ENCODE data around the gene KIF11. TPM values are rescaled to one million over a fixed set of nuclear protein-coding genes. Genes with fewer than 3 reads are reported as not detected.
"Not testable (repeated sequence)": the region's sequence is repeated elsewhere in the genome, so short reads cannot be mapped to it uniquely, and the experiment has no call there.

KIF11 gene
- total RNA-seq, 1 experiment from 2014 or later: 19.5 TPM

GRCh38 chr10:92644921-92645320, 52.0 kb downstream of the KIF11 start:
- DNase-seq: no peak
- Histone ChIP-seq H3K36me3 (peaks cover 89% of the 10 kb centered on the region), H3K27me3 (no peaks in the 10 kb centered on the region), H3K4me3 (no peak overlapping the region), H3K9me3 (peaks cover 2% of the 10 kb centered on the region; the same call in 1 of the 2 replicates)

DNA sequence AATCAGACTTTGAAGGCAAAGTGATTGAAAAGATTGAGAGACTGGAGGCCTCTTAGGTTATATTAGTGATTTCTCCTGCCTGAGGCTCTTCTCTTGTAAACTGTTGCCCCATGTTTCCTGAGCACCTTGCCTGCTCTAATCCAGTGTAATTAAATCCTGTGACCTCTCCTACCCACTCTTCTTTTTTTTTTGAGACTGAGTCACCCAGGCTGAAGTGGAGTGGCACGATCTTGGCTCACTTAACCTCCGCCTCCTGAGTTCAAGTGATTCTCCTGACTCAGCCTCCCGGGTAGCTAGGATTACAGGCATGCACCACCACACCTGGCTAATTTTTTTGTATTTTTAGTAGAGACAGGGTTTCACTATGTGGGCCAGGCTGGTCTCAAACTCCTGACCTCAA, 57.9 kb downstream of the KIF11 start:
- not testable (repeated sequence) for H3K9me3 ChIP-seq, H3K27me3 ChIP-seq, H3K4me3 ChIP-seq
- peaks cover 94% of the 10 kb centered on the region for H3K36me3 ChIP-seq
- DNase-seq: peak; percentile 3

- no peak for DNase-seq
- peaks cover 56% of the 10 kb centered on the region for H3K36me3 ChIP-seq
- no peaks in the 10 kb centered on the region; the same call in none of the 2 replicates for H3K9me3 ChIP-seq
Observed at GRCh38 chr10:92655426-92655825, 62.5 kb downstream of the KIF11 start.

DNA sequence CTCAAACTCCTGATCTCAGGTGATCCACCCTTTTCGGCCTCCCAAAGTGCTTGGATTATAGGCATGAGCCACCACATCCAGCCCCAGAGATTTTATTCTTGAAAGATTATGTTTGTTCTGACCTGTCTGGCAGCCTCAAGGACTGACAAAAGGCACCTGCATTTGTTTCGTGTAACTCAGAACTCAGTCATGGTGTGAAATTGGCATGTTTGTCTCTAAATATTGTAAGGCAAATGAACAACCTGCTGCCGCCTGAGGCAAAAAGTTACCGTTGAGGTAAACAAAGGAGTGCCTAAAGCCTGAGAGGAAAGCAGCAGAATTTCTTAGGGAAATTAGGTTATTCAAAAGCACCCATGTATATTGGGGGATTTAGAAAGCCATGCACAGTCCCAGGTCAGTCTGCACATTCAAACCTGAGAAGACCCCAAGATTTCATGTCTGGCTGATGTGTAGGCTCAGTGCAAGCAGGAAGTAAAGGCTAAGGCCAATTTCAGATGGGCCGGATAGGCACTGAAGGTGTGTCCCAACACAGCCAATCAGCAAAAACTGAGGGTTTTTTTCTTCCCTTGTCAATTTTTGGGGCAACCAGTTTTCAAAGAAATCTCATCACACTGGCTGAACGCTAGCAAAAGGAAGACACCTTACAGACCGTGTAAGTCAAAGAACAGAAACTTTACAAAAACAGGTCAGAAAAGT, 63.5 kb downstream of the KIF11 start:
- no peaks in the 10 kb centered on the region for H3K27me3 ChIP-seq
- H3K9me3 ChIP-seq: no peaks in the 10 kb centered on the region; the same call in 1 of the 2 replicates
- no peak for DNase-seq
- H3K4me3 ChIP-seq: no peak overlapping the region
- H3K36me3 ChIP-seq: peaks cover 48% of the 10 kb centered on the region

More at GRCh38 chr10:92655426-92655825, 62.5 kb downstream of the KIF11 start:
- no peak overlapping the region for H3K4me3 ChIP-seq
- no peaks in the 10 kb centered on the region for H3K27me3 ChIP-seq

- peaks cover 44% of the 10 kb centered on the region for H3K36me3 ChIP-seq
- H3K4me3 ChIP-seq: no peak overlapping the region
- H3K27me3 ChIP-seq: no peaks in the 10 kb centered on the region
- no peak for DNase-seq
- H3K9me3 ChIP-seq: peaks cover under 1% of the 10 kb centered on the region
Observed at GRCh38 chr10:92657024-92657423, 64.1 kb downstream of the KIF11 start.

- Histone ChIP-seq H3K36me3 (no peaks in the 10 kb centered on the region; the same call in 1 of the 2 replicates), H3K9me3 (peaks cover 18% of the 10 kb centered on the region), H3K4me3 (no peak overlapping the region), H3K27me3 (no peaks in the 10 kb centered on the region)
- DNase-seq: no peak
Observed at GRCh38 chr10:92662848-92663247, 69.9 kb downstream of the KIF11 start.

DNA sequence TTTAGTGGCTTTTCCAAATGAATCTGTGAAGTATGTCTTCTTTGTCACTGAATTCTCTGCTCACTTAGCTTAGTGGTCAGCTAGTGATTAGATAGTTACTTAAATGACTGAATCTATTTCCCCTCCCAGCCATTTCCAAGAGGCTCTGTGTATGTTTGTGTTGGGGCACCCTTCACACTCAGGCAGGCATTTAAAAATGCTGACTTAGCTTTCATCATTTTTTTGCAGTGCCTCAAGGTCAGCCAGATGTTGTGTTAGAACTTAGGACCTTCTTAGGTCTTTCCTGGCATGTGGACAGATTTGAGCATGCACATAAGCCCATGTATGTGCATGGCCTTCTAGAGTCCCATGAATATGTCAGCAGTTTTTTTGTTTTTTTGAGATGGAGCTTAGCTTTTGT, 71.4 kb downstream of the KIF11 start:
- DNase-seq: no peak
- Histone ChIP-seq H3K9me3 (peaks cover 18% of the 10 kb centered on the region), H3K27me3 (no peaks in the 10 kb centered on the region), H3K36me3 (no peaks in the 10 kb centered on the region; the same call in 1 of the 2 replicates), H3K4me3 (no peak overlapping the region)

GRCh38 chr10:92667078-92667477, 74.1 kb downstream of the KIF11 start:
- Histone ChIP-seq H3K4me3 (no peak overlapping the region), H3K9me3 (peaks cover 16% of the 10 kb centered on the region), H3K27me3 (no peaks in the 10 kb centered on the region), H3K36me3 (no peaks in the 10 kb centered on the region; the same call in 1 of the 2 replicates)
- DNase-seq: no peak

DNA sequence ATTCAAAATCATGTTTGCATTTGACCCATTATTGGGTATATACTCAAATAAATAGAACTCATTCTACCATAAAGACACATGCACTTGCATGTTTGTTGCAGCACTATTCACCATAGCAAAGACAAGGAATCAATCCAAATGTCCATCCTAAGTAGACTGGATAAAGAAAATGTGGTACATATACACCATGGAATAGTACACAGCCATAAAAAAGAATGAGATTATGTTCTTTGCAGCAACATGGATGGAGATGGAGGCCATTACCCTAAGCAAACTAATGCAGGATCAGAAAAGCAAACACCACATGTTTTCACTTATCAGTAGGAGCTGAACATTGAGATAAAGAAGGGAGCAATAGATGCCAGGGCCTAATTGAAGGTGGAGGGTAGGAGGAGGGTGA, 84.8 kb downstream of the KIF11 start:
- H3K27me3 ChIP-seq: no peaks in the 10 kb centered on the region
- no peak for DNase-seq
- no peaks in the 10 kb centered on the region for H3K36me3 ChIP-seq

DNA sequence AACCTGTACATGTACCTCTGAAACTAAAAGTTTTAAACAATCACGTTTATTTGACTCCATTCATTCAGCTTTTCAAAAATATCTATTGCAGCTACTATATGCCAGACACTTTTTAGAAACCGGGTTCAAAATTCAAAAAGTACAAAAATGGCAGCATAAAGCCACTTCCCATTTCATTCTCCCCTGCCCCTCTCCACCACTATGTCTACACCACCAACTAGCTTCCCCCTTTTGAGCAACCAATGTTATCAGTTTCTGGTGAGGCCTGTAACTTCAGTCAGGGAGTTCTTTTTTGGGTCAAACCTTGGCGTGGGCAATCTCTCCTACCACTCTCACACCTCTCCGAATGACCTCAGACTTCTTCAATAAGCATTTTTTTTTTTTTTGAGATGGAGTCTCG, 85.3 kb downstream of the KIF11 start:
- Histone ChIP-seq H3K36me3 (no peaks in the 10 kb centered on the region), H3K9me3 (no peaks in the 10 kb centered on the region), H3K27me3 (no peaks in the 10 kb centered on the region), H3K4me3 (no peak overlapping the region)
- no peak for DNase-seq

More for the DNA sequence above, 84.8 kb downstream of the KIF11 start:
- Histone ChIP-seq H3K9me3 (no peaks in the 10 kb centered on the region), H3K4me3 (no peak overlapping the region)

DNA sequence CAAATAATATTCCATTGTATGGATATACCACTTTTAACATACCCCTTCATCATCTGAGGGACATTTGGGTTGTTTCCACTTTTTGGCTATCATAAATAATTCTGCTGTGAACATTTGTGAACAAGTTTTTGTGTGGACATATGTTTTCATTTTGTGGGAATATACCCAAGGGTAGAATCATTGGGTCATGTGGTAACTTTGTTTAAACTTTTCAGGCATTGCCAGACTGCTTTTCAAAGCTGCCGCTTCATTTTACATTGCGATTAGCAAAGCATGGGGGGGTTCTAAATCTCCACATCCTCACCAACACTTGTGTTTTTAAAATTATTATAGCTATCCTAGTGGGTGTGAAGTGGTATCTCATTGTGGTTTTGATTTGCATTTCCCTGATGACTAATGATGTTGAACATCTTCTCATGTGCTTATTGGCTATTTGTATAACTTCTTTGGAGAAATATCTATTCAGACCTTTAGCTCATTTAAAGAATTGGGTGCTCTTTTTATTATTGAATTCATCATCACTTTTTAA, 88.4 kb downstream of the KIF11 start:
- no peak overlapping the region for H3K4me3 ChIP-seq
- DNase-seq: no peak

DNA sequence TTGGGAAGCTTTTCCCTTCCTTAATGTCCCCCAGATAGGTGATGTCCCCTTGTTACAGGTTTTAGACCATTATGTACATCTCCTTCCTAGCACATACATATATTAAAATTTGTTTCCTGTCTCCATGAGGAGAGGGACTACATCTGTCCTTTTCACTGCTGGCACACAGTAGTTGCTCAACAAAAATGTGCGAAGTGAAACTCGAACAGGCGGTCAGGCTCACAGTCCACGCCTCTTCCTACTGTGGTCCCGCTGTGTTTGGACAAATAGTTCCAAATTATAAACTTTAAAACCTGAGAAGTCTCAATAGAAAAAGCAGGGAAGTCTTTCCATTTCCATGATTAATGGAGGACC, 95.6 kb downstream of the KIF11 start:
- DNase-seq: no peak
- Histone ChIP-seq H3K36me3 (peaks cover 8% of the 10 kb centered on the region; the same call in 1 of the 2 replicates), H3K4me3 (peak overlapping the region; percentile 71), H3K27me3 (no peaks in the 10 kb centered on the region), H3K9me3 (peaks cover 9% of the 10 kb centered on the region)

More for the DNA sequence above, 88.4 kb downstream of the KIF11 start:
- no peaks in the 10 kb centered on the region for H3K27me3 ChIP-seq
- H3K9me3 ChIP-seq: peaks cover 9% of the 10 kb centered on the region
- H3K36me3 ChIP-seq: no peaks in the 10 kb centered on the region

DNA sequence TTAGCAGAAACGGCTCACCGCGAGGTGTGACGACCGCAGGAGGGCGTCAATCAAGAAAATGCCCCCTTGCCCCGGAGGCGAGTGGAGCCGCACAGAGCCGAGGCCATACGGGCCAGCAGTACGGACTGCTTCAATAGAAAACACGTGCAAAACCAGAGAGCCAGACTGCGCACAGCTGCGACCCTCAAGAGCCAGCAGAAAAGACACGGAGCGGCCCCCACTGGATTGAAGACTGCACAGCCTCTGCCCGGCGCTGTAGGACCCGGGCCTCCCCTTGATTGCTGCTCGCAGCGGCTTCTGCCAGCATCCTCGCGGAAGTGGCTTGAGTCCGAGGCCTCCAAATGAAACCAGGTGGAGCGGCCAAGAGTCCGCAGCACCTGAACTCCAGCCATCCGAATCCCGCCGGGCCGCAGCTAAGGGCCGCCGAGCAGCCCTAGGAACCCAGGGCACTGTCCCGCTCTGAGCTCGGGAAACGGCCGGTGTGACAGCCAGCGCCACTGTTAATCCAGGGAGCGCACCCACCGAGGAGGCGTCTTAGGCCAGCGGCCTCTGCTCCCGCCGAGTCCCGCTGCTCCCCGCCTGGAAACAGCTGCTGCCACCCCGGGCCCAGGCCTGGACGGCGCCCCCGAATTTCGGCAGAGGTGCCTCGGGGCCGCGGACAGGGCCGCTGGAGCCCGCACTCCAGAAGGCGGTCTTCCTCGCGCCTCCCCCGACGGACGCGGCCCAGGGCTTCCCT, 96.2 kb downstream of the KIF11 start:
- peak; percentile 52 for DNase-seq
- Histone ChIP-seq H3K27me3 (no peaks in the 10 kb centered on the region), H3K36me3 (peaks cover 8% of the 10 kb centered on the region; the same call in 1 of the 2 replicates), H3K9me3 (peaks cover 9% of the 10 kb centered on the region), H3K4me3 (peak overlapping the region; percentile 71)

DNA sequence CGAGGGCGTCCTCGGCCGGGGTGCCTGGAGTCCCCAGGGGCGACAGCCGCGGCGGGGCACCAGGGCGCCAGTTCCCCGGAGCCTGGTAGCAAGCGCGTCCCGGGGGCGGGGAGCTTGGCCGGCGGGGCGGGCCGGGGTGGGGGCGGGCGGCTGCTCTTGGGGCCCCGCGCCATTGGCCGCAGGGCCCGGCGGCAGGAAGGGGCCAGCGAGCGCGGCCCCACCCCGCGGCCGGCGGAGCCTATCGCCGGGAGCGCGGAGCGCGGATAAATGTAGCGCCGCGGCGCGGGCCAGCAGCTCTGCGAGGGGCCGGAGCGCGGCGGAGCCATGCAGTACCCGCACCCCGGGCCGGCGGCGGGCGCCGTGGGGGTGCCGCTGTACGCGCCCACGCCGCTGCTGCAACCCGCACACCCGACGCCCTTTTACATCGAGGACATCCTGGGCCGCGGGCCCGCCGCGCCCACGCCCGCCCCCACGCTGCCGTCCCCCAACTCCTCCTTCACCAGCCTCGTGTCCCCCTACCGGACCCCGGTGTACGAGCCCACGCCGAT, 96.8 kb downstream of the KIF11 start, which contains the start of gene HHEX:
Gene HHEX, plus strand, starts transcription at position 293 of the 548 bp plus-strand sequence. Its CDS starts 32 bp downstream, at position 325.
- peaks cover 9% of the 10 kb centered on the region for H3K9me3 ChIP-seq
- no peaks in the 10 kb centered on the region for H3K27me3 ChIP-seq
- peak within 1 kb of the TSS; percentile 97 for H3K4me3 ChIP-seq
- H3K36me3 ChIP-seq: peaks cover 8% of the 10 kb centered on the region
- peak; percentile 81 for DNase-seq

DNA sequence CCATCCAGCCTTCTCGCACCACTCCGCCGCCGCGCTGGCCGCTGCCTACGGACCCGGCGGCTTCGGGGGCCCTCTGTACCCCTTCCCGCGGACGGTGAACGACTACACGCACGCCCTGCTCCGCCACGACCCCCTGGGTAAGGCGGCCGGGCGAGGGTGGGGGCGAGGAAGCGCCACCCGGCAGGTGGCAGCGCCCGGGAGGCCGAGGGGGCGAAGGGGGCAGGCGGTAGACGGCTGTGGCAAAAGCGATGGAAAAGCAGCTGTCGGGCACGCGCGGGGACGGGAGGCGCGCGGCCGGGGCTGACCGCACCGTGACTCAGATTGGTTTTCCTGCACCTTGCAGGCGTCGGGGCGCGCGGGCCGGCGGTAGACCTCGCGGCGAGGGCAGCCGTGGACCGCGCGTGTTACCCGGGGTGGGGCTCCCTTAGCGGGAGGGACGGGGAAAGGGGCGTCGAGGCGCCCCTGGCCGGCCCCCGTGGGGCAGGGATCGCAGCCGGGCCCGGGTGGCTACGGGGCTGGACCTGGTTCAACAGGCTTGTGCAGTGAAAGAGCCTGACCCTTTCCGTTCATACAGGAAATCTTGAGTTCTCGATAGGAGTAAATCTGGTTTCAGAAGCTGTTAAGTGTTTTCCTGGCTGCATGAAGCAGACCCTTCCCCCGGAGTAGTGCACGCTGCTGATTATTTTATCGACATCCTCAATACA, 97.4 kb downstream of the KIF11 start:
- peaks cover 5% of the 10 kb centered on the region for H3K9me3 ChIP-seq
- peak; percentile 84 for DNase-seq
- H3K4me3 ChIP-seq: peak overlapping the region; percentile 97
- peaks cover 8% of the 10 kb centered on the region for H3K36me3 ChIP-seq
- no peaks in the 10 kb centered on the region for H3K27me3 ChIP-seq

DNA sequence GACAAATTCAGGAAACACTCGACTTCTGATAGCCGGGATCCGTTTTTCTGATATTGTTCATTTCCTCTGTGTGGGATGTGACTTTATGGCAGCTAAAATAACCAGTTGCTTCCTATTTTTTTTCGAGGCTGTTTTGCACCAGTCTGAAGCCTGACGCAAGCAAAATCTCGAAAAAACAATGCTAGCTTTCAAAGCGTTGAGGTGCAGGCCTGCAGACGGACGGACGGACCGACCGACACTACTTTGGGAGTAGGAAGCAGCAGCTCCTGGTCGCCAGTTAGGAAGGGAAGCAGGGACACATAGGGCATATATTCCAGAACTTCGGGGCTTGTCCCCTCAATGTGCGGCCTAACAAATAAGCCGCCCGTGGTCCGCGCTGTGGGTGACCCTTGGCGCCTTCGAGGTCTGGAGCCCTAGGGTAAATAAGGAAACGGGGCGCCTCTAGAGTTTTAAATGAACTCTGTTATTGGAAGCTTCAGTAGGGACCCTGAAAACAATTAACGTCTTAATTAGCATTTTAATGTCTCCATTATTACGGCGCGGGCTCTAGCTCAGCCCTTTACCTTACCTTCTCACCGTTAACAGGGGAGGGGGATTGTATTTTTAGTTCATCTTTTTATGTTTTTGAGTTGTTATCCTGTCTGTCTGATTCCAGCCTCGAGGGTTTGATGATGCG, 98.1 kb downstream of the KIF11 start:
- DNase-seq: no peak
- Histone ChIP-seq H3K9me3 (no peaks in the 10 kb centered on the region), H3K27me3 (no peaks in the 10 kb centered on the region), H3K4me3 (peak overlapping the region; percentile 97), H3K36me3 (peaks cover 8% of the 10 kb centered on the region)
